CD4-positive, CD25-positive, alpha-beta regulatory T cell (primary cell): ENCODE measurements around the gene ZNRF3. TPM values are rescaled to one million over a fixed set of nuclear protein-coding genes. Genes with fewer than 3 reads are reported as not detected.

ENCODE experiments used
- ATAC-seq, 2 donors: fragments of 150-1000 bp; cut with Tn5 transposase; one replicate each; pipeline ENCODE4 v1.10.0; 2021; ENCODE audit warnings: low read depth in 2 of 2, moderate number of reproducible peaks in 2 of 2, moderate library complexity in 1 of 2
- DNase-seq, 3 donors: peaks; one replicate each; pipeline versions ENCODE4 v3.0.0 to v3.0.0-alpha.2; 2012 to 2022; ENCODE audit warnings: mixed read lengths in 1 of 3
- H3K27ac ChIP-seq: one replicate; pipeline ENCODE4 v1.7.0; 2013; ENCODE audit warnings: mild to moderate bottlenecking, low read length; ENCODE audit not compliant: insufficient read depth, poor library complexity, severe bottlenecking
- H3K27me3 ChIP-seq: one replicate; pipeline ENCODE4 v1.7.0; 2013; ENCODE audit warnings: low read length; ENCODE audit not compliant: control insufficient read depth, insufficient read depth
- H3K36me3 ChIP-seq: one replicate; pipeline ENCODE4 v1.7.0; 2013; ENCODE audit warnings: mild to moderate bottlenecking, low read length, moderate library complexity; ENCODE audit not compliant: control insufficient read depth, insufficient read depth
- H3K4me1 ChIP-seq: 2 replicates; pipeline ENCODE4 v1.7.0; 2013; ENCODE audit warnings: mild to moderate bottlenecking, low read length; ENCODE audit not compliant: insufficient read depth, control insufficient read depth, poor library complexity, severe bottlenecking
- H3K4me3 ChIP-seq: one replicate; pipeline ENCODE4 v1.7.0; 2013; ENCODE audit warnings: low read depth, mild to moderate bottlenecking, low read length, moderate library complexity
- H3K9me3 ChIP-seq, 2 experiments: 1 replicate in 1 of 2; 2 replicates in 1 of 2; pipeline ENCODE4 v1.7.0; 2013; ENCODE audit warnings: low read length in 2 of 2, mild to moderate bottlenecking in 1 of 2, moderate library complexity in 1 of 2; ENCODE audit not compliant: control insufficient read depth in 2 of 2
- H3K27ac Mint-ChIP-seq, 3 donors: one replicate each; pipeline ENCODE4 v1.8.0; 2020 to 2022; ENCODE audit warnings: mild to moderate bottlenecking in 3 of 3, mixed read lengths in 3 of 3, moderate library complexity in 2 of 3
- H3K27me3 Mint-ChIP-seq: one replicate; pipeline ENCODE4 v1.8.0; 2022; ENCODE audit warnings: mild to moderate bottlenecking, mixed read lengths
- H3K36me3 Mint-ChIP-seq: one replicate; pipeline ENCODE4 v1.8.0; 2020; ENCODE audit warnings: mixed read lengths
- H3K4me1 Mint-ChIP-seq, 4 donors: one replicate each; pipeline ENCODE4 v1.8.0; 2020 to 2022; ENCODE audit warnings: mixed read lengths in 4 of 4, mild to moderate bottlenecking in 1 of 4
- H3K4me3 Mint-ChIP-seq, 4 donors: one replicate each; pipeline ENCODE4 v1.8.0; 2020 to 2022; ENCODE audit warnings: mild to moderate bottlenecking in 4 of 4, mixed read lengths in 4 of 4, moderate library complexity in 3 of 4
- H3K9me3 Mint-ChIP-seq, 7 donors: one replicate each; pipeline ENCODE4 v1.8.0; 2020 to 2022; ENCODE audit warnings: mixed read lengths in 7 of 7, mild to moderate bottlenecking in 3 of 7, moderate library complexity in 2 of 7
- polyA plus RNA-seq, 4 donors: library from polyadenylated mRNA; unstranded; fragments of 300-500 nt; fragmentation: Illumina TruSeq; gene quantifications; one replicate each; pipeline ENCODE4 v1.2.3, GENCODE V29; 2021
- total RNA-seq: library from RNA; stranded (reverse); gene quantifications from one replicate; pipeline ENCODE4 v1.2.3, GENCODE V29; 2022

The ZNRF3 gene
- total and polyA plus RNA-seq, 5 donors from 2014 or later, result 0.06 to 0.35 (median 0.24) TPM

GRCh38 chr22:28894334-28894733 is 11.0 kb downstream of the ZNRF3 start:
- Mint-ChIP-seq H3K36me3 (no peaks in the 10 kb centered on the region), H3K27me3 (no peaks in the 10 kb centered on the region), H3K9me3 (peaks cover 0 to 3% (median 0%) of the 10 kb centered on the region in 7 donors), H3K27ac (no peak overlapping the region), H3K4me1 (peaks cover 0 to 11% (median 4%) of the 10 kb centered on the region in 4 donors), H3K4me3 (no peak overlapping the region)
- DNase-seq, result no peak
- H3K9me3 ChIP-seq, result no peaks in the 10 kb centered on the region
- no peaks in the 10 kb centered on the region for H3K36me3 ChIP-seq
- H3K4me1 ChIP-seq, result peaks cover 8% of the 10 kb centered on the region
- no peak overlapping the region for H3K27ac ChIP-seq
- peaks cover 2% of the 10 kb centered on the region for H3K27me3 ChIP-seq
- H3K4me3 ChIP-seq, result no peak overlapping the region
- no peak for ATAC-seq

- H3K9me3 ChIP-seq, result no peaks in the 10 kb centered on the region
- no peak overlapping the region for H3K4me3 Mint-ChIP-seq
- no peak overlapping the region for H3K27ac Mint-ChIP-seq
- no peaks in the 10 kb centered on the region for H3K36me3 ChIP-seq
- H3K27ac ChIP-seq, result no peak overlapping the region
- no peak overlapping the region for H3K4me3 ChIP-seq
- ATAC-seq (no peak), DNase-seq (no peak)
- peaks cover 0 to 3% (median 0%) of the 10 kb centered on the region in 7 donors for H3K9me3 Mint-ChIP-seq
- H3K27me3 ChIP-seq, result peaks cover 2% of the 10 kb centered on the region
- H3K4me1 Mint-ChIP-seq, result peaks cover 0 to 15% (median 6%) of the 10 kb centered on the region in 4 donors
- H3K36me3 Mint-ChIP-seq, result no peaks in the 10 kb centered on the region
- H3K4me1 ChIP-seq, result peaks cover 13% of the 10 kb centered on the region
- no peaks in the 10 kb centered on the region for H3K27me3 Mint-ChIP-seq
These were observed 11.4 kb downstream of the ZNRF3 start for GRCh38 chr22:28894807-28895206.

GRCh38 chr22:28896611-28897010 is 13.2 kb downstream of the ZNRF3 start:
- H3K9me3 Mint-ChIP-seq, result peaks cover 0 to 3% (median 0%) of the 10 kb centered on the region in 7 donors
- no peaks in the 10 kb centered on the region for H3K36me3 Mint-ChIP-seq
- Histone ChIP-seq H3K27ac (no peak overlapping the region), H3K36me3 (no peaks in the 10 kb centered on the region), H3K9me3 (no peaks in the 10 kb centered on the region), H3K27me3 (no peaks in the 10 kb centered on the region), H3K4me3 (no peak overlapping the region), H3K4me1 (peaks cover 14% of the 10 kb centered on the region)
- H3K27me3 Mint-ChIP-seq, result no peaks in the 10 kb centered on the region
- no peak for DNase-seq
- no peak for ATAC-seq
- H3K4me1 Mint-ChIP-seq, result peaks cover 0 to 26% (median 10%) of the 10 kb centered on the region in 4 donors
- H3K4me3 Mint-ChIP-seq, result no peak overlapping the region
- peak overlapping the region in 1 of 3 donors; percentile 80 for H3K27ac Mint-ChIP-seq

GRCh38 chr22:28898233-28898629 is 14.9 kb downstream of the ZNRF3 start:
- DNase-seq, result no peak
- Histone ChIP-seq H3K4me3 (no peak overlapping the region), H3K36me3 (no peaks in the 10 kb centered on the region), H3K9me3 (no peaks in the 10 kb centered on the region), H3K4me1 (peaks cover 14% of the 10 kb centered on the region), H3K27me3 (no peaks in the 10 kb centered on the region), H3K27ac (no peak overlapping the region)
- Mint-ChIP-seq H3K27me3 (no peaks in the 10 kb centered on the region), H3K9me3 (peaks cover 0 to 3% (median 0%) of the 10 kb centered on the region in 7 donors), H3K4me3 (no peak overlapping the region), H3K27ac (peak overlapping the region in 1 of 3 donors; percentile 6), H3K4me1 (peaks cover 0 to 26% (median 10%) of the 10 kb centered on the region in 4 donors), H3K36me3 (no peaks in the 10 kb centered on the region)
- ATAC-seq, result no peak

- no peaks in the 10 kb centered on the region for H3K27me3 ChIP-seq
- Mint-ChIP-seq H3K9me3 (peaks cover 0 to 3% (median 0%) of the 10 kb centered on the region in 7 donors), H3K4me3 (peak overlapping the region in 3 of 4 donors; percentile 25 to 59 (median 52)), H3K27me3 (no peaks in the 10 kb centered on the region), H3K36me3 (no peaks in the 10 kb centered on the region), H3K27ac (peak overlapping the region in 1 of 3 donors; percentile 17), H3K4me1 (peaks cover 0 to 26% (median 10%) of the 10 kb centered on the region in 4 donors)
- H3K27ac ChIP-seq, result no peak overlapping the region
- no peak overlapping the region for H3K4me3 ChIP-seq
- peak; percentile 77 to 90 for ATAC-seq
- peaks cover 14% of the 10 kb centered on the region for H3K4me1 ChIP-seq
- H3K9me3 ChIP-seq, result no peaks in the 10 kb centered on the region
- DNase-seq, result peak in 2 of 3 donors; percentile 51 to 71
- H3K36me3 ChIP-seq, result no peaks in the 10 kb centered on the region
These were observed 16.0 kb downstream of the ZNRF3 start for GRCh38 chr22:28899199-28899853.

GRCh38 chr22:28900379-28900925 is 17.1 kb downstream of the ZNRF3 start:
- Histone ChIP-seq H3K4me1 (peaks cover 14% of the 10 kb centered on the region), H3K27ac (no peak overlapping the region), H3K36me3 (no peaks in the 10 kb centered on the region), H3K4me3 (no peak overlapping the region), H3K9me3 (no peaks in the 10 kb centered on the region), H3K27me3 (no peaks in the 10 kb centered on the region)
- ATAC-seq, result no peak
- H3K27ac Mint-ChIP-seq, result peak overlapping the region in 1 of 3 donors; percentile 17
- no peaks in the 10 kb centered on the region for H3K36me3 Mint-ChIP-seq
- H3K4me3 Mint-ChIP-seq, result no peak overlapping the region
- no peaks in the 10 kb centered on the region for H3K9me3 Mint-ChIP-seq
- peaks cover 5% of the 10 kb centered on the region for H3K27me3 Mint-ChIP-seq
- DNase-seq, result no peak
- peaks cover 0 to 26% (median 10%) of the 10 kb centered on the region in 4 donors for H3K4me1 Mint-ChIP-seq

- peaks cover 0 to 26% (median 10%) of the 10 kb centered on the region in 4 donors for H3K4me1 Mint-ChIP-seq
- H3K4me3 Mint-ChIP-seq, result no peak overlapping the region
- no peak for ATAC-seq
These were observed 19.1 kb downstream of the ZNRF3 start for GRCh38 chr22:28902490-28902889.

More at GRCh38 chr22:28902490-28902889, 19.1 kb downstream of the ZNRF3 start:
- H3K9me3 Mint-ChIP-seq, result no peaks in the 10 kb centered on the region
- Histone ChIP-seq H3K4me3 (no peak overlapping the region), H3K36me3 (no peaks in the 10 kb centered on the region), H3K9me3 (no peaks in the 10 kb centered on the region), H3K4me1 (peaks cover 14% of the 10 kb centered on the region), H3K27me3 (no peaks in the 10 kb centered on the region), H3K27ac (no peak overlapping the region)
- peaks cover 5% of the 10 kb centered on the region for H3K27me3 Mint-ChIP-seq
- no peak for DNase-seq
- no peak overlapping the region for H3K27ac Mint-ChIP-seq
- H3K36me3 Mint-ChIP-seq, result no peaks in the 10 kb centered on the region
